Ascending aorta (tissue), 2 donors: Measurements from ENCODE around the gene ABCC3. TPM values are rescaled to one million over a fixed set of nuclear protein-coding genes. Genes with fewer than 3 reads are reported as not detected.

Experiments used
- DNase-seq, 2 donors: peaks; one replicate each; pipeline ENCODE4 v3.0.0-alpha.2; 2019; ENCODE audit warnings: low spot score in 2 of 2
- H3K27ac ChIP-seq, 2 donors: fragments of 200-600 bp; sonication (generic); one replicate each; pipeline ENCODE4 v1.5.1; 2016 to 2017; ENCODE audit warnings: mild to moderate bottlenecking in 1 of 2
- H3K27me3 ChIP-seq: fragments of 200-600 bp; sonication (generic); one replicate; pipeline ENCODE4 v1.5.1; 2017
- H3K36me3 ChIP-seq, 2 donors: fragments of 200-600 bp; sonication (generic); one replicate each; pipeline ENCODE4 v1.5.1; 2016
- H3K4me1 ChIP-seq, 2 donors: fragments of 200-600 bp; sonication (generic); one replicate each; pipeline ENCODE4 v1.5.1; 2016 to 2017; ENCODE audit warnings: mild to moderate bottlenecking in 1 of 2
- H3K4me3 ChIP-seq, 2 donors: fragments of 200-600 bp; sonication (generic); one replicate each; pipeline ENCODE4 v1.5.1; 2016 to 2017; ENCODE audit warnings: mild to moderate bottlenecking in 1 of 2
- H3K9me3 ChIP-seq, 2 donors: fragments of 200-600 bp; sonication (generic); one replicate each; pipeline ENCODE4 v1.5.1; 2016
- intact Hi-C: fragments of 100-400 bp; cut with DNase I; formaldehyde crosslinking; loops from one replicate; pipeline ENCODE4 v1.15.1; 2023
- total RNA-seq: library from RNA; depleted of rRNA; stranded (reverse); fragments of >200 nt; gene quantifications from one replicate; pipeline ENCODE4 v1.1.0, GENCODE V29; 2016
- TF ChIP-seq, protein P1 (sequence below), 3 experiments: fragments of 200-600 bp in 2 of 3; fragments of 450-650 bp in 1 of 3; sonication (generic) in 2 of 3; IDR thresholded peaks; one replicate each; pipeline ENCODE4 v1.5.1; 2016 to 2019; ENCODE audit warnings: antibody characterized with exemption in 3 of 3, mild to moderate bottlenecking in 1 of 3, moderate library complexity in 1 of 3

ABCC3 gene
- total RNA-seq, 1 donor from 2014 or later: 30.2 TPM

- no peaks in the 10 kb centered on the region for H3K9me3 ChIP-seq
- intact Hi-C loops: no loop called here
Observed at GRCh38 chr17:50657627-50658026, 22.9 kb downstream of the ABCC3 start.

GRCh38 chr17:50658616-50659015 lies 23.9 kb downstream of the ABCC3 start:
- Histone ChIP-seq H3K27me3 (no peaks in the 10 kb centered on the region), H3K4me3 (no peak overlapping the region), H3K9me3 (no peaks in the 10 kb centered on the region), H3K36me3 (no peaks in the 10 kb centered on the region), H3K4me1 (peaks cover 18 to 37% of the 10 kb centered on the region in 2 donors), H3K27ac (no peak overlapping the region)
- intact Hi-C loops: no loop called here
- no peak for DNase-seq
- TF ChIP-seq, protein P1, sequence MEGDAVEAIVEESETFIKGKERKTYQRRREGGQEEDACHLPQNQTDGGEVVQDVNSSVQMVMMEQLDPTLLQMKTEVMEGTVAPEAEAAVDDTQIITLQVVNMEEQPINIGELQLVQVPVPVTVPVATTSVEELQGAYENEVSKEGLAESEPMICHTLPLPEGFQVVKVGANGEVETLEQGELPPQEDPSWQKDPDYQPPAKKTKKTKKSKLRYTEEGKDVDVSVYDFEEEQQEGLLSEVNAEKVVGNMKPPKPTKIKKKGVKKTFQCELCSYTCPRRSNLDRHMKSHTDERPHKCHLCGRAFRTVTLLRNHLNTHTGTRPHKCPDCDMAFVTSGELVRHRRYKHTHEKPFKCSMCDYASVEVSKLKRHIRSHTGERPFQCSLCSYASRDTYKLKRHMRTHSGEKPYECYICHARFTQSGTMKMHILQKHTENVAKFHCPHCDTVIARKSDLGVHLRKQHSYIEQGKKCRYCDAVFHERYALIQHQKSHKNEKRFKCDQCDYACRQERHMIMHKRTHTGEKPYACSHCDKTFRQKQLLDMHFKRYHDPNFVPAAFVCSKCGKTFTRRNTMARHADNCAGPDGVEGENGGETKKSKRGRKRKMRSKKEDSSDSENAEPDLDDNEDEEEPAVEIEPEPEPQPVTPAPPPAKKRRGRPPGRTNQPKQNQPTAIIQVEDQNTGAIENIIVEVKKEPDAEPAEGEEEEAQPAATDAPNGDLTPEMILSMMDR (IDR thresholded peaks at IDR 0.05): no peak

More at GRCh38 chr17:50657627-50658026, 22.9 kb downstream of the ABCC3 start:
- Histone ChIP-seq H3K27ac (no peak overlapping the region), H3K36me3 (no peaks in the 10 kb centered on the region), H3K27me3 (no peaks in the 10 kb centered on the region), H3K4me1 (peaks cover 18 to 37% of the 10 kb centered on the region in 2 donors), H3K4me3 (no peak overlapping the region)
- DNase-seq: no peak
- TF ChIP-seq, protein P1 (IDR thresholded peaks at IDR 0.05): no peak

GRCh38 chr17:50659179-50659578 lies 24.5 kb downstream of the ABCC3 start:
- TF ChIP-seq, protein P1 (IDR thresholded peaks at IDR 0.05): no peak
- no peak for DNase-seq
- Histone ChIP-seq H3K4me1 (peaks cover 18 to 37% of the 10 kb centered on the region in 2 donors), H3K9me3 (no peaks in the 10 kb centered on the region), H3K27ac (peak overlapping the region in 1 of 2 donors; percentile 76), H3K4me3 (no peak overlapping the region), H3K36me3 (no peaks in the 10 kb centered on the region), H3K27me3 (no peaks in the 10 kb centered on the region)
- intact Hi-C loops: no loop called here

DNA sequence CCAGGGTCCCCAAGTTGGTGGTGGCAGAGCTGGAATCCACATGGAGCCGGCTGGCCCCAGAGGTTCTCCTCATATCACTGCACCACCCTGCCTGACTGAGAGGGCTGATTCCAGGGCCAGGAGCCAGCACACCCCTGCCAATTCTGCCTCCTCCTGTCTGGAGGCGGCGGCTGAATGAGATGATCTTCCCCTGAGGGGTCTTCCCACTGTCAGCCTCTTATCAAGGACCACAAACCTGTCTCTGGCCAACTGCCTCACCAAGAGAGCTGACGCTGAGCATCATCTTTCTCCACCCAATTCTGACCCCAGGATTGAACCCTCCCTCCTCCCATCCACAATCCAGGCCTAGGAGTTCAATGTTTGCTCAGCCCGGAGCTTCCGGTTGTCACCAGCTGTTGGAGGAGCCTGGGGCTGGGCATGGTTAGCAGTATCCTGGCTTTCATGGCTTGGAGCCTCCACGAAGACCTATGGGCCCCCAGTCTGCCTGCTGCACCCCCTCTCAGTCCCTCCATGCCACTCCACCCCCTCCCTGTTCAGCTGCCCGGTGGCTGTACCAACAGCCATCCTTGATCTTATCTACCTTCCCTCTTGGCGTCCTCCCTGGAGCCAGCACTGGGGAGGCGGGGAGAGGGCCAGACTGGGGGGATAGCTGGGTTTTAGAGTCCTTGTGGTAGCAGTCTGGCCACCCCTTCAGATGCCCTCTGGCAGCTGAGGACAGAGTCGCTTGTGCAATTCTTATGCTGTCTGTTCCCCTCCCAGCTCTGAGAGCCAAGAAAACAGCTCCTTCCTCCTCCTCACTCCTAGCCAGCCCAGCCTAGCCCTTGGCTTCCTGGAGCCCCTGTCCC lies 25.6 kb downstream of the ABCC3 start:
- Histone ChIP-seq H3K27ac (peak overlapping the region; percentile 76), H3K9me3 (no peaks in the 10 kb centered on the region), H3K36me3 (no peaks in the 10 kb centered on the region), H3K4me3 (no peak overlapping the region), H3K27me3 (no peaks in the 10 kb centered on the region), H3K4me1 (peaks cover 18 to 37% of the 10 kb centered on the region in 2 donors)
- intact Hi-C loops: no loop called here
- no peak for DNase-seq
- TF ChIP-seq, protein P1 (IDR thresholded peaks at IDR 0.05): no peak

DNA sequence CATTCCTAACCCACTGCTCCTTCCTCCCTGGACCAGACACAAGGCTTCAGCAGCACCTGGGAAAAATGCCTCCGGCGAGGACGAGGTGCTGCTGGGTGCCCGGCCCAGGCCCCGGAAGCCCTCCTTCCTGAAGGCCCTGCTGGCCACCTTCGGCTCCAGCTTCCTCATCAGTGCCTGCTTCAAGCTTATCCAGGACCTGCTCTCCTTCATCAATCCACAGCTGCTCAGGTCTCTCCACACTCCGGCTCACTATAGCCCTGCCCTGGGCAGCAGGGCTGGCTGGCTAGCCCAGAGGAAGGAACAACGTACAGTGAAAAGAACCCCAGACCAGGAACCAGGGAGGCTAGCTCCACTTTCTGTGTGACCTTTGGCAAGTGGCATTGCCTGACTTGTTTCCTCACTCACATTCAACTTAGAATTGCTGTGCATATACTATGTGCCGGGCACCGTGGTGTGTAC lies 26.2 kb downstream of the ABCC3 start:
- intact Hi-C loops: loop anchor here (1.0 kb wide), 1 partner anchor 22 kb away; no protein-coding TSS in a partner anchor
- Histone ChIP-seq H3K9me3 (no peaks in the 10 kb centered on the region), H3K27me3 (no peaks in the 10 kb centered on the region), H3K4me1 (peaks cover 18 to 37% of the 10 kb centered on the region in 2 donors), H3K36me3 (no peaks in the 10 kb centered on the region), H3K4me3 (no peak overlapping the region), H3K27ac (peak overlapping the region; percentile 76)
- DNase-seq: no peak
- TF ChIP-seq, protein P1 (IDR thresholded peaks at IDR 0.05): no peak
